Activated T-cell treated with anti-CD3 and anti-CD28 coated beads, Interleukin-2, amount 50 U/mL, for 4 hours (primary cell): ENCODE results near the gene SDF2. TPM values are rescaled to one million over a fixed set of nuclear protein-coding genes. Genes with fewer than 3 reads are reported as not detected.
A peak's percentile ranks its signal among the peaks of the same experiment; 100 is the strongest.

Experiments
- ATAC-seq, 2 donors: fragments of 200-7000 bp; cut with Tn5 transposase; one replicate each; pipeline ENCODE4 v1.10.0; 2021
- DNase-seq: peaks from one replicate; pipeline ENCODE4 v3.0.0-alpha.2; 2020
- H3K27me3 Mint-ChIP-seq: one replicate; pipeline ENCODE4 v1.8.0; 2021; ENCODE audit warnings: low read depth, mixed read lengths
- H3K36me3 Mint-ChIP-seq: one replicate; pipeline ENCODE4 v1.8.0; 2022; ENCODE audit warnings: mixed read lengths; ENCODE audit not compliant: insufficient read depth
- H3K4me1 Mint-ChIP-seq: one replicate; pipeline ENCODE4 v1.8.0; 2021; ENCODE audit warnings: low read depth, mixed read lengths
- H3K4me3 Mint-ChIP-seq: one replicate; pipeline ENCODE4 v1.8.0; 2021; ENCODE audit warnings: mild to moderate bottlenecking, moderate library complexity, mixed read lengths
- H3K9me3 Mint-ChIP-seq: one replicate; pipeline ENCODE4 v1.8.0; 2021; ENCODE audit warnings: mixed read lengths
- total RNA-seq, 3 donors: library from RNA; stranded (reverse); gene quantifications; one replicate each; pipeline ENCODE4 v1.2.1, GENCODE V29; 2021

The SDF2 gene
- total RNA-seq, 3 donors from 2014 or later: 42.8 to 46.6 (median 45.4) TPM

GRCh38 chr17:28700278-28700677 lies 38.6 kb upstream of the SDF2 start:
- Mint-ChIP-seq H3K4me3 (no peak overlapping the region), H3K27me3 (no peaks in the 10 kb centered on the region), H3K36me3 (peaks cover 33% of the 10 kb centered on the region), H3K9me3 (no peaks in the 10 kb centered on the region), H3K4me1 (peaks cover 1% of the 10 kb centered on the region)
- DNase-seq: no peak
- ATAC-seq: no peak

GRCh38 chr17:28698253-28698941 lies 36.7 kb upstream of the SDF2 start:
- Mint-ChIP-seq H3K4me3 (no peak overlapping the region), H3K9me3 (no peaks in the 10 kb centered on the region), H3K27me3 (no peaks in the 10 kb centered on the region), H3K4me1 (peaks cover 1% of the 10 kb centered on the region), H3K36me3 (peaks cover 35% of the 10 kb centered on the region)
- DNase-seq: no peak
- ATAC-seq: no peak

- Mint-ChIP-seq H3K4me3 (no peak overlapping the region), H3K27me3 (no peaks in the 10 kb centered on the region), H3K36me3 (peaks cover 44% of the 10 kb centered on the region), H3K9me3 (no peaks in the 10 kb centered on the region), H3K4me1 (peaks cover 1% of the 10 kb centered on the region)
- ATAC-seq: no peak
- DNase-seq: no peak
Observed at GRCh38 chr17:28693869-28694268, 32.2 kb upstream of the SDF2 start.

- Mint-ChIP-seq H3K9me3 (no peaks in the 10 kb centered on the region), H3K27me3 (no peaks in the 10 kb centered on the region), H3K4me1 (no peaks in the 10 kb centered on the region), H3K4me3 (no peak overlapping the region), H3K36me3 (peaks cover 59% of the 10 kb centered on the region)
- no peak for ATAC-seq
- no peak for DNase-seq
Observed at GRCh38 chr17:28689011-28689410, 27.3 kb upstream of the SDF2 start.

GRCh38 chr17:28688481-28688880 lies 26.8 kb upstream of the SDF2 start:
- no peaks in the 10 kb centered on the region for H3K27me3 Mint-ChIP-seq
- no peak for DNase-seq
- ATAC-seq: no peak
- no peaks in the 10 kb centered on the region for H3K9me3 Mint-ChIP-seq
- no peak overlapping the region for H3K4me3 Mint-ChIP-seq
- no peaks in the 10 kb centered on the region for H3K4me1 Mint-ChIP-seq
- H3K36me3 Mint-ChIP-seq: peaks cover 59% of the 10 kb centered on the region

GRCh38 chr17:28686296-28686695 lies 24.6 kb upstream of the SDF2 start:
- H3K9me3 Mint-ChIP-seq: no peaks in the 10 kb centered on the region
- no peaks in the 10 kb centered on the region for H3K4me1 Mint-ChIP-seq
- no peak for DNase-seq
- ATAC-seq: no peak
- no peaks in the 10 kb centered on the region for H3K27me3 Mint-ChIP-seq
- no peak overlapping the region for H3K4me3 Mint-ChIP-seq
- peaks cover 68% of the 10 kb centered on the region for H3K36me3 Mint-ChIP-seq

GRCh38 chr17:28685366-28685765 lies 23.7 kb upstream of the SDF2 start:
- no peaks in the 10 kb centered on the region for H3K4me1 Mint-ChIP-seq
- no peak overlapping the region for H3K4me3 Mint-ChIP-seq
- DNase-seq: no peak
- ATAC-seq: no peak
- no peaks in the 10 kb centered on the region for H3K27me3 Mint-ChIP-seq
- H3K9me3 Mint-ChIP-seq: no peaks in the 10 kb centered on the region
- peaks cover 67% of the 10 kb centered on the region for H3K36me3 Mint-ChIP-seq

- H3K4me3 Mint-ChIP-seq: no peak overlapping the region
- H3K4me1 Mint-ChIP-seq: no peaks in the 10 kb centered on the region
- no peaks in the 10 kb centered on the region for H3K27me3 Mint-ChIP-seq
- DNase-seq (no peak), ATAC-seq (no peak)
- H3K9me3 Mint-ChIP-seq: no peaks in the 10 kb centered on the region
- H3K36me3 Mint-ChIP-seq: peaks cover 65% of the 10 kb centered on the region
Observed at GRCh38 chr17:28684963-28685362, 23.3 kb upstream of the SDF2 start.

- Mint-ChIP-seq H3K36me3 (peaks cover 52% of the 10 kb centered on the region), H3K27me3 (no peaks in the 10 kb centered on the region), H3K9me3 (no peaks in the 10 kb centered on the region), H3K4me1 (no peaks in the 10 kb centered on the region), H3K4me3 (no peak overlapping the region)
- ATAC-seq: no peak
- no peak for DNase-seq
Observed at GRCh38 chr17:28682655-28683054, 20.9 kb upstream of the SDF2 start.

GRCh38 chr17:28675980-28676379 lies 14.3 kb upstream of the SDF2 start:
- Mint-ChIP-seq H3K4me1 (no peaks in the 10 kb centered on the region), H3K36me3 (peaks cover 44% of the 10 kb centered on the region), H3K4me3 (no peak overlapping the region), H3K9me3 (no peaks in the 10 kb centered on the region), H3K27me3 (no peaks in the 10 kb centered on the region)
- no peak for DNase-seq
- no peak for ATAC-seq

GRCh38 chr17:28675490-28675889 lies 13.8 kb upstream of the SDF2 start:
- no peaks in the 10 kb centered on the region for H3K27me3 Mint-ChIP-seq

GRCh38 chr17:28669918-28670317 lies 8.2 kb upstream of the SDF2 start:
- no peaks in the 10 kb centered on the region for H3K9me3 Mint-ChIP-seq
- DNase-seq (no peak), ATAC-seq (no peak)
- H3K27me3 Mint-ChIP-seq: no peaks in the 10 kb centered on the region
- H3K4me1 Mint-ChIP-seq: peaks cover 24% of the 10 kb centered on the region
- peaks cover 45% of the 10 kb centered on the region for H3K36me3 Mint-ChIP-seq
- no peak overlapping the region for H3K4me3 Mint-ChIP-seq

More at GRCh38 chr17:28675490-28675889, 13.8 kb upstream of the SDF2 start:
- no peaks in the 10 kb centered on the region for H3K9me3 Mint-ChIP-seq
- ATAC-seq (no peak), DNase-seq (no peak)
- H3K4me3 Mint-ChIP-seq: no peak overlapping the region
- peaks cover 45% of the 10 kb centered on the region for H3K36me3 Mint-ChIP-seq
- no peaks in the 10 kb centered on the region for H3K4me1 Mint-ChIP-seq

- DNase-seq (no peak), ATAC-seq (no peak)
- H3K9me3 Mint-ChIP-seq: no peaks in the 10 kb centered on the region
- H3K4me3 Mint-ChIP-seq: no peak overlapping the region
- H3K4me1 Mint-ChIP-seq: peaks cover 43% of the 10 kb centered on the region
- no peaks in the 10 kb centered on the region for H3K27me3 Mint-ChIP-seq
- peaks cover 40% of the 10 kb centered on the region for H3K36me3 Mint-ChIP-seq
Observed at GRCh38 chr17:28667870-28668269, 6.2 kb upstream of the SDF2 start.

- H3K9me3 Mint-ChIP-seq: no peaks in the 10 kb centered on the region
- peaks cover 49% of the 10 kb centered on the region for H3K4me1 Mint-ChIP-seq
- no peak overlapping the region for H3K4me3 Mint-ChIP-seq
- no peak for DNase-seq
- ATAC-seq: no peak
- H3K36me3 Mint-ChIP-seq: peaks cover 34% of the 10 kb centered on the region
- H3K27me3 Mint-ChIP-seq: no peaks in the 10 kb centered on the region
Observed at GRCh38 chr17:28665994-28666393, 4.3 kb upstream of the SDF2 start.

GRCh38 chr17:28663723-28664122 lies 2.0 kb upstream of the SDF2 start:
- Mint-ChIP-seq H3K36me3 (peaks cover 34% of the 10 kb centered on the region), H3K4me3 (peak overlapping the region; percentile 100), H3K9me3 (no peaks in the 10 kb centered on the region), H3K27me3 (no peaks in the 10 kb centered on the region), H3K4me1 (peaks cover 64% of the 10 kb centered on the region)
- ATAC-seq: no peak
- no peak for DNase-seq

- ATAC-seq: no peak
- H3K4me3 Mint-ChIP-seq: peak overlapping the region; percentile 100
- peaks cover 55% of the 10 kb centered on the region for H3K4me1 Mint-ChIP-seq
Observed at GRCh38 chr17:28662527-28662829, 772 bp upstream of the SDF2 start.

More at GRCh38 chr17:28662527-28662829, 772 bp upstream of the SDF2 start:
- no peaks in the 10 kb centered on the region for H3K27me3 Mint-ChIP-seq
- no peaks in the 10 kb centered on the region for H3K9me3 Mint-ChIP-seq
- DNase-seq: no peak
- H3K36me3 Mint-ChIP-seq: peaks cover 28% of the 10 kb centered on the region
